Nephron (organoid): ENCODE results near the gene HDAC7.

Experiments
- H3K27ac Mint-ChIP-seq, 3 experiments: 2 replicates each; pipeline ENCODE4 v1.8.0; 2020; ENCODE audit warnings: mixed read lengths in 3 of 3, mild to moderate bottlenecking in 2 of 3, moderate library complexity in 1 of 3
- H3K27me3 Mint-ChIP-seq: 2 replicates; pipeline ENCODE4 v1.8.0; 2021; ENCODE audit warnings: low read depth, mild to moderate bottlenecking, moderate library complexity, mixed read lengths
- H3K36me3 Mint-ChIP-seq: 2 replicates; pipeline ENCODE4 v1.8.0; 2020; ENCODE audit warnings: low read depth, mixed read lengths
- H3K4me1 Mint-ChIP-seq: 2 replicates; pipeline ENCODE4 v1.8.0; 2020; ENCODE audit warnings: mixed read lengths
- H3K4me3 Mint-ChIP-seq, 3 experiments: 2 replicates each; pipeline ENCODE4 v1.8.0; 2020; ENCODE audit warnings: mild to moderate bottlenecking in 3 of 3, mixed read lengths in 3 of 3, moderate library complexity in 2 of 3
- H3K9me3 Mint-ChIP-seq: 2 replicates; pipeline ENCODE4 v1.8.0; 2020; ENCODE audit warnings: mixed read lengths
- CTCF ChIP-seq, 3 experiments: fragments of 200-600 bp; sonication (generic); IDR thresholded peaks; one replicate each; pipeline ENCODE4 v1.5.0; 2021; ENCODE audit warnings: antibody characterized with exemption in 3 of 3; ENCODE audit not compliant: unreplicated experiment in 3 of 3

Gene HDAC7

DNA sequence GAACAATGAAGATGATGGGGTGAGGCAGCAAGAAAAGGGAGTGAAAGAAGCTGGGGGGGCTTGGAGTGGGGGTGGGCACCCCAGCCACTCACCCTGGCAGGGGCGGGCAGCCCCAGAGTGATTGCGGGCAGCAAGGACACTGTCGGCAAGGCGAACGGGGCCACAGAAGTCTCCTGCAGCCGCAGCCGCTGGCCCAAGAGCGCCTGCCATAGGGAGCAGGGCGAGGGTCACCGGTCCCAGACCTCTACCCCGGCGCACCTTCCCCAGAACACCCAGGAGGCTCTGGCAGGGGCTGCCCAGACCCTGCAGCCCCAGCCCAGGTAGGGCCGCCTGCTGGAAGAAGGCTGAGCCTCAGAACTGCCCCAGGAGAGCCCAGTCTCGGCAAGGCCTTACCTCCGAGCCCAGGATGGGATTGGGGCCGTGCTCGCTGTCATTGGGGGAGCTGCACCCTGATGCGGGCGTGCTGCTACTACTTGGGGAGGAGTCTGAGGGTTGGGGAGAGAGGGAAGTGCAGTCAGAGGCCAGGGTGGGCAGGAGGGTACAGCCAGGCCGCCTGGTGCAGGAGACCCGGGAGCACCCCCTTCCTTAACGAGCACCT, 23.8 kb downstream of the HDAC7 start:
- H3K27ac Mint-ChIP-seq: no peak overlapping the region
- H3K9me3 Mint-ChIP-seq: no peaks in the 10 kb centered on the region
- no peak overlapping the region for H3K4me3 Mint-ChIP-seq
- no peak for TF ChIP-seq CTCF (IDR thresholded peaks at IDR 0.05; ENCODE audit: unreplicated experiment in 3 of 3)
- no peaks in the 10 kb centered on the region for H3K4me1 Mint-ChIP-seq
- H3K27me3 Mint-ChIP-seq: no peaks in the 10 kb centered on the region
- peaks cover 29% of the 10 kb centered on the region for H3K36me3 Mint-ChIP-seq

DNA sequence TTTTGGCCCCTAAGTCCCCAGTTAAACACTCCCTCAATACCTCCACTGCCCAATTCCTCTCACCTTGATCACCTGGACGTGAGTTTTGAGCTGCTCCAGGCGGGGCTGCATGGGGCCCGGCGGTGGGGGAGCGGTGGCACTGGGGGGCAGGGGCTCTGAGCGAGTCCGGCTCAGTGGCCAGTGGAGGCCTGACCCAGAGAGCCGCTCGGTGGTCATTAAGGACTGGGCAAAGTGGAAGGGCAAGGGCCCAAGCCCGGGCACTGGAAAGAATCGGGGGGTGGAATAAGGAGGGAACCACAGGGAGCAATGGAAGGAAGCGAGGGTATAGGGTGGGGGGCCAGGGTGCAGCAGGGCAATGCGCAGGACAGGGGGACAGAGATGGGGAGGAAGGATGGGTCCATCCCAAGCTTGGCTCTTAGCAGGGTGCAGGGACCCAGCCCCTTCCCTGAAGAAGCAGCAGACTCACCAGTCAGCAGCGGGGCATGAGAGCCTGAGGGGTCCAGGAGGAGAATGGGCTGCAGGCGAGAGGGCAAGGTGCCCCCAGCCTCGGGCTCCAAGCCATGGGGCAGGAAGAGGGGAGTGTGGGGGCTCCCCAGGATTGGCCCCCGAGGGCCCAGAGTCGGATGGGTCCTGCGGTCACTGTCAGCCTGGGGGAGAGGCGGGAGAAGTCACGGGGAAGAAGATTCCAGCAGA, 24.4 kb downstream of the HDAC7 start:
- no peaks in the 10 kb centered on the region for H3K9me3 Mint-ChIP-seq
- H3K4me1 Mint-ChIP-seq: no peaks in the 10 kb centered on the region
- peaks cover 35% of the 10 kb centered on the region for H3K36me3 Mint-ChIP-seq
- TF ChIP-seq CTCF (IDR thresholded peaks at IDR 0.05; ENCODE audit: unreplicated experiment in 3 of 3): no peak
- no peak overlapping the region for H3K4me3 Mint-ChIP-seq
- no peaks in the 10 kb centered on the region for H3K27me3 Mint-ChIP-seq
- H3K27ac Mint-ChIP-seq: no peak overlapping the region

GRCh38 chr12:47794679-47795078, 25.0 kb downstream of the HDAC7 start:
- H3K4me3 Mint-ChIP-seq: no peak overlapping the region
- no peaks in the 10 kb centered on the region for H3K4me1 Mint-ChIP-seq
- no peaks in the 10 kb centered on the region for H3K9me3 Mint-ChIP-seq
- H3K27ac Mint-ChIP-seq: no peak overlapping the region
- H3K36me3 Mint-ChIP-seq: peaks cover 36% of the 10 kb centered on the region
- H3K27me3 Mint-ChIP-seq: no peaks in the 10 kb centered on the region
- TF ChIP-seq CTCF (IDR thresholded peaks at IDR 0.05; ENCODE audit: unreplicated experiment in 3 of 3): no peak

- H3K27ac Mint-ChIP-seq: no peak overlapping the region
- H3K27me3 Mint-ChIP-seq: no peaks in the 10 kb centered on the region
- no peak for TF ChIP-seq CTCF (IDR thresholded peaks at IDR 0.05; ENCODE audit: unreplicated experiment in 3 of 3)
- H3K4me1 Mint-ChIP-seq: no peaks in the 10 kb centered on the region
- no peaks in the 10 kb centered on the region for H3K9me3 Mint-ChIP-seq
- peaks cover 44% of the 10 kb centered on the region for H3K36me3 Mint-ChIP-seq
- H3K4me3 Mint-ChIP-seq: no peak overlapping the region
Measured at GRCh38 chr12:47793015-47793681, 26.6 kb downstream of the HDAC7 start.

DNA sequence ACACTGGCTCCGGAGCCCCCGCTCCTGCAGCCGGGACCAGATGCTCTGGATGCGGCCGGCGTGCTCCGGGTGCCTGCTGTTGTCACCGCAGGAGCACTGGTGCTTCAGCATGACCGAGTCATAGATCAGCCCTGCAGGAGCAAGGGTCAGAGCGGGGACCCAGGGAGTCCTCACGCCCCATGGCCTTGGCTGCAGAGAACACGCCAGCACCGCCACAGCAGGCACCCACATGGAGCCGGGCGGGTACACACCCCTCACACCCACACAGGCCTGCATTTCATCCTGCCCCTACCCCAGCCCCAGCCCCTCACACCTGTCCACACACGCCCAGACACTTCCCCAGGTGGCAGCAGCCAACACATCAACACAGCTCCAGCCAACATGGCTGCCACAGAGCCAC, 27.8 kb downstream of the HDAC7 start:
- Mint-ChIP-seq H3K4me1 (no peaks in the 10 kb centered on the region), H3K36me3 (peaks cover 49% of the 10 kb centered on the region), H3K4me3 (no peak overlapping the region), H3K9me3 (no peaks in the 10 kb centered on the region), H3K27me3 (no peaks in the 10 kb centered on the region), H3K27ac (no peak overlapping the region)
- TF ChIP-seq CTCF (IDR thresholded peaks at IDR 0.05; ENCODE audit: unreplicated experiment in 3 of 3): no peak
